CD8-positive, alpha-beta memory T cell (primary cell): ENCODE measurements around the gene LRRC26. TPM values are rescaled to one million over a fixed set of nuclear protein-coding genes. Genes with fewer than 3 reads are reported as not detected.

ENCODE experiments used
- CTCF ChIA-PET: fragments of 350-600 bp; sonication (Branson Sonifier 250); formaldehyde crosslinking; loops from one replicate; lab custom pipeline; 2021; ENCODE audit warnings: antibody characterized with exemption; lab: Charles Lee
- POLR2A ChIA-PET: fragments of 350-600 bp; sonication (Branson Sonifier 250); formaldehyde crosslinking; loops from one replicate; lab custom pipeline; 2021; ENCODE audit warnings: antibody characterized with exemption; lab: Charles Lee
- DNase-seq, 5 donors: peaks; one replicate each; pipeline versions ENCODE4 v3.0.0 to v3.0.0-alpha.2; 2020 to 2022; ENCODE audit warnings: mixed read lengths in 1 of 5
- H3K27ac ChIP-seq: one replicate; pipeline ENCODE4 v1.7.0; 2013; ENCODE audit warnings: low read depth, mild to moderate bottlenecking, low read length, moderate library complexity
- H3K27me3 ChIP-seq: 2 replicates; pipeline ENCODE4 v1.7.0; 2013; ENCODE audit warnings: low read length, mild to moderate bottlenecking; ENCODE audit not compliant: insufficient read depth, poor library complexity, severe bottlenecking
- H3K36me3 ChIP-seq: 2 replicates; pipeline ENCODE4 v1.7.0; 2013; ENCODE audit warnings: mild to moderate bottlenecking, low read length, moderate library complexity; ENCODE audit not compliant: insufficient read depth
- H3K4me1 ChIP-seq: 2 replicates; pipeline ENCODE4 v1.7.0; 2013; ENCODE audit warnings: mild to moderate bottlenecking, low read length, moderate library complexity; ENCODE audit not compliant: insufficient read depth
- H3K4me3 ChIP-seq: 2 replicates; pipeline ENCODE4 v1.7.0; 2013; ENCODE audit warnings: mild to moderate bottlenecking, low read length
- H3K9me3 ChIP-seq: 2 replicates; pipeline ENCODE4 v1.7.0; 2013; ENCODE audit warnings: mild to moderate bottlenecking, low read length
- H3K27ac Mint-ChIP-seq, 8 donors: one replicate each; pipeline ENCODE4 v1.8.0; 2020 to 2021; ENCODE audit warnings: mixed read lengths in 8 of 8, mild to moderate bottlenecking in 6 of 8, inconsistent platforms in 3 of 8, moderate library complexity in 3 of 8
- H3K27me3 Mint-ChIP-seq, 2 donors: one replicate each; pipeline ENCODE4 v1.8.0; 2020 to 2021; ENCODE audit warnings: mixed read lengths in 2 of 2, mild to moderate bottlenecking in 1 of 2, moderate library complexity in 1 of 2
- H3K36me3 Mint-ChIP-seq, 3 donors: one replicate each; pipeline ENCODE4 v1.8.0; 2020 to 2021; ENCODE audit warnings: mixed read lengths in 3 of 3, inconsistent platforms in 1 of 3, mild to moderate bottlenecking in 1 of 3
- H3K4me1 Mint-ChIP-seq, 3 donors: one replicate each; pipeline ENCODE4 v1.8.0; 2020 to 2021; ENCODE audit warnings: mixed read lengths in 3 of 3, inconsistent platforms in 1 of 3, mild to moderate bottlenecking in 1 of 3
- H3K4me3 Mint-ChIP-seq, 7 donors: one replicate each; pipeline ENCODE4 v1.8.0; 2020 to 2021; ENCODE audit warnings: mixed read lengths in 7 of 7, mild to moderate bottlenecking in 6 of 7, moderate library complexity in 4 of 7, inconsistent platforms in 2 of 7
- H3K9me3 Mint-ChIP-seq, 5 donors: one replicate each; pipeline ENCODE4 v1.8.0; 2020 to 2022; ENCODE audit warnings: mixed read lengths in 5 of 5, mild to moderate bottlenecking in 3 of 5, moderate library complexity in 2 of 5, inconsistent platforms in 1 of 5
- polyA plus RNA-seq: library from polyadenylated mRNA; unstranded; fragments of 300-500 nt; fragmentation: Illumina TruSeq; gene quantifications from one replicate; pipeline ENCODE4 v1.2.3, GENCODE V29; 2021
- total RNA-seq, 2 experiments: library from RNA; stranded (reverse); gene quantifications; one replicate each; pipeline ENCODE4 v1.2.3, GENCODE V29; 2021

Gene LRRC26
- total and polyA plus RNA-seq, 3 experiments from 2014 or later, result not detected

DNA sequence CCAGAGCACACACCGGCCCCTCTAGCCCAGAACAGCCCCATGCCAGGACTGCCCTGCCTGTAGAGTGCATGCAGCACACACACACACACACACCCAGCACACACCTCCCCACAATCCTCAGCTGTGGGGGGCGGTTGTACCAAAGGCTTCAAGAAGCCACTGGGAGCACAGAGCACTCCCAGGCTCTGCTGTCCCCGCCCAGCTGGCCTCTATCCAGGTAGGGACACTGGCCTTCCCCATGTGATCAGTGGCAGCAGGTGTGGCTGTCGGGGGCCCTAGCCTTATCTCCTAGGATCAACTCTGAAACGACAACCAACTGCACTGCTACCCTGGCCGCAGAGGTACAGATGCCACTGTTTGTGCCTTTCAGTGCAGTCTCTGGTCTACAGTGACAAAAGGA is 16.5 kb upstream of the LRRC26 start:
- Mint-ChIP-seq H3K36me3 (peaks cover 0 to 76% (median 8%) of the 10 kb centered on the region in 3 donors), H3K4me1 (peaks cover 28 to 56% (median 30%) of the 10 kb centered on the region in 3 donors), H3K27me3 (no peaks in the 10 kb centered on the region), H3K9me3 (no peaks in the 10 kb centered on the region), H3K27ac (peak overlapping the region in 4 of 8 donors; percentile 50 to 85 (median 76)), H3K4me3 (peak overlapping the region; percentile 61 to 98 (median 92))
- ChIA-PET CTCF (no interaction called here), POLR2A (no interaction called here)
- no peaks in the 10 kb centered on the region for H3K27me3 ChIP-seq
- no peaks in the 10 kb centered on the region for H3K9me3 ChIP-seq
- no peak overlapping the region for H3K27ac ChIP-seq
- no peak overlapping the region for H3K4me3 ChIP-seq
- H3K4me1 ChIP-seq, result peaks cover 33% of the 10 kb centered on the region
- no peak for DNase-seq
- H3K36me3 ChIP-seq, result peaks cover 12% of the 10 kb centered on the region

DNA sequence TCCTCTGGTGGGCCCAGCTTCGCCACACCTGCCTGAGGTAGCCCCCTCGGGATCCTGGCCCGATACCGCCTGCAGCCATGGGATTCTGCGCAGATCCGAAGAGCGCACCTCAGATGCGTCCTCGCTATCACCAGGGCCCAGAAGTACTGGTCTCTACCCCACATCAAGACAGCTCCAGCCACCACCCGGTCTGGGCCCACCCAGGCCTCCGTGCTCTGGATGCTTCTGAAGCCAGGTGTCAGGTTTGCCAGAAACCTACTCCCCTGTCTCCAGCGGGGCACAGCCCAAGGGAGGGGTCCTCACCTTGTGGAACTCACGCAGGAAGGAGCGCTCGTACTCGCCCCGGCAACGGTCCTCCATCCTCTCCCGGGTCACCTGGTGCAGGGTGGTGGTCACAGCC is 16.1 kb upstream of the LRRC26 start:
- Histone ChIP-seq H3K36me3 (peaks cover 12% of the 10 kb centered on the region), H3K4me1 (peaks cover 33% of the 10 kb centered on the region), H3K4me3 (no peak overlapping the region), H3K27ac (no peak overlapping the region), H3K27me3 (no peaks in the 10 kb centered on the region), H3K9me3 (no peaks in the 10 kb centered on the region)
- Mint-ChIP-seq H3K27me3 (no peaks in the 10 kb centered on the region), H3K27ac (no peak overlapping the region), H3K4me3 (peak overlapping the region in 4 of 7 donors; percentile 13 to 89 (median 67)), H3K4me1 (peaks cover 28 to 53% (median 30%) of the 10 kb centered on the region in 3 donors), H3K36me3 (peaks cover 0 to 78% (median 8%) of the 10 kb centered on the region in 3 donors), H3K9me3 (no peaks in the 10 kb centered on the region)
- CTCF ChIA-PET, result no interaction called here
- no peak for DNase-seq
- POLR2A ChIA-PET, result no interaction called here

DNA sequence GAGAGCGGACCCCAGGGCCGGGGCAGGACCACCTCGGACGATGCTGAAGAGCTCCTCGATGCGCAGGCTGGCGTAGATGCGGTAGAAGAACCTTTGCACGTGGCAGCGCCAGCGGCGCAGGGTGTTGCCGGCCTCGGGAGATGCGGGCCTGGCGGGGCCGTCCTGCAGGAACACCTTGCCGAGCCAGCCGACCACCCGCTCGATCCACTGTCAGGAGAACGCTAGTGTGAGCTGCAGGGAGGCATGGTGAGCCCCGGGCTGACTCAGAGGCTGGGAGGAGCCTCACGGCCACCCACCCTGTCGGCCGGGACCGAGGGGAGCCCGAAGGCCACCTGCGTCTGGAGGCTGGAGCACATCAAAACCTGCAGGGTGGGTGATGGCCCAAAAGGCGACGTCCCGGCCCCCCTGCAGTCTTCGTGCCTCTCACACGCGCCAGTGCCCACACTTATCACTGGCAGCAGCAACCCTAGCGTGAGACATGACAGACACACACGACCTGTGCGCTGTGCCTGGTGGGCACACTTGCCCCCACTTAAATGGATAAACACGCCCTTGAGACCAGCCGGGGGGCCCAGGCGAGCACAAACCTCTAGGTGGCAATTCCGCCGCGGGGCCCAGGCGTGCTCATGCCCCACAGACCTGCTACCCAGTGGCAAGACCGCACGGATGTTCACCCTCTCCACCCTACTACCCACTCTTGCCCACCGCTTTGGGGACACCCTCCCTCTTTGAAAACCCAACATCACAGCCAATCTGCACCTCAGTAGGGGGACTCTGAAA is 15.2 kb upstream of the LRRC26 start:
- DNase-seq, result no peak
- Histone ChIP-seq H3K36me3 (peaks cover 8% of the 10 kb centered on the region), H3K9me3 (no peaks in the 10 kb centered on the region), H3K27me3 (no peaks in the 10 kb centered on the region), H3K27ac (no peak overlapping the region), H3K4me1 (peaks cover 32% of the 10 kb centered on the region), H3K4me3 (no peak overlapping the region)
- ChIA-PET CTCF (no interaction called here), POLR2A (no interaction called here)
- Mint-ChIP-seq H3K9me3 (no peaks in the 10 kb centered on the region), H3K27me3 (no peaks in the 10 kb centered on the region), H3K4me3 (peak overlapping the region in 1 of 7 donors; percentile 13), H3K36me3 (peaks cover 0 to 77% (median 8%) of the 10 kb centered on the region in 3 donors), H3K4me1 (peaks cover 28 to 48% (median 29%) of the 10 kb centered on the region in 3 donors), H3K27ac (peak overlapping the region in 1 of 8 donors; percentile 57)

DNA sequence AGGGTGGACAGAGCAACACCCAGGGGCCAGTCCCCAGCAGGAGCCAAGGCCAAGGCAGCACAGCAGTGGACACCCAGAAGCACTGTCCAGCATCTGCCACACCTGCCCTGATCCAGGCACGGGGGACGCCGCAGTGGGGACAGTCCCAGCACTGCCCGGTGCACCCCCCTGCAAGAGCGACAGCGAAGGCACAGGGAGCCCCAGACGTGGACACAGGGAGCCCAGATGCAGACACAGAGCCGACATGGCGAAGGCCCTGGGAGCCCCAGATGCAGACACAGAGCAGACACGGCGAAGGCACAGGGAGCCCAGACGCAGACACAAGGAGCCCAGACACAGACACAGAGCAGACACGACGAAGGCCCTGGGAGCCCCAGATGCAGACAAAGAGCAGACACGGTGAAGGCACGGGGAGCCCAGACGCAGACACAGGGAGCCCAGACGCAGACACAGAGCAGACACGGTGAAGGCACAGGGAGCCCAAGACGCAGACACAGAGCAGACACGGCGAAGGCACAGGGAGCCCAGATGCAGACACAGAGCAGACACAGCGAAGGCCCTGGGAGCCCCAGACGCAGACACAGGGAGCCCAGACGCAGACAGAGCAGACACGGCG is 14.2 kb upstream of the LRRC26 start:
- POLR2A ChIA-PET, result no interaction called here
- H3K36me3 ChIP-seq, result peaks cover 8% of the 10 kb centered on the region

DNA sequence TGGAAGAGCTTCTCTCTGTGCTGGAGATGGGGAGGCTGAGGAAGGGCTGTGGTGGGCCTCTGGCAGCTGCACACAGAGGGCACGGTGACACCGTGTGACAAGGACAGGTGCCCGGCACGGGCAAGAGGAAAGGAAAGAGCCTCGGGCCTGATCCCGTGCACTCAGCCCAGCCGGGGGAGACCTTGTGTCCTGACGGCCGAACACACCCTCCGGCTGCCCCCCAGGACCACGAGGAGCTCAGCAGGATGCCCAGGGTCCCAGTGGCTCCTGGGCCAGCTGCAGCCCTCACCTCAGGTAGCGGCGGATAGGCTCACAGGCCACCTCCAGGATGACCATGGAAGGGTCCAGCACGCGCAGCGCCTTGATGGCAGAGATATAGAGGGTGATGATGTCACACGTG is 13.0 kb upstream of the LRRC26 start:
- Histone ChIP-seq H3K4me3 (no peak overlapping the region), H3K9me3 (no peaks in the 10 kb centered on the region), H3K27me3 (no peaks in the 10 kb centered on the region), H3K27ac (no peak overlapping the region), H3K4me1 (peaks cover 20% of the 10 kb centered on the region), H3K36me3 (peaks cover 8% of the 10 kb centered on the region)
- Mint-ChIP-seq H3K4me1 (peaks cover 18 to 32% (median 20%) of the 10 kb centered on the region in 3 donors), H3K4me3 (no peak overlapping the region), H3K27me3 (no peaks in the 10 kb centered on the region), H3K27ac (peak overlapping the region in 1 of 8 donors; percentile 48), H3K36me3 (peaks cover 0 to 79% (median 8%) of the 10 kb centered on the region in 3 donors), H3K9me3 (no peaks in the 10 kb centered on the region)
- ChIA-PET POLR2A (interaction anchor here (1.1 kb wide), 1 partner anchor 17 kb away, joined by 3 read pairs; no protein-coding TSS in a partner anchor), CTCF (no interaction called here)
- no peak for DNase-seq

More for the DNA sequence above, 14.2 kb upstream of the LRRC26 start:
- Histone ChIP-seq H3K27me3 (no peaks in the 10 kb centered on the region), H3K9me3 (no peaks in the 10 kb centered on the region), H3K27ac (no peak overlapping the region), H3K4me3 (no peak overlapping the region), H3K4me1 (peaks cover 22% of the 10 kb centered on the region)
- peak overlapping the region in 1 of 8 donors; percentile 47 for H3K27ac Mint-ChIP-seq
- peaks cover 0 to 80% (median 8%) of the 10 kb centered on the region in 3 donors for H3K36me3 Mint-ChIP-seq
- H3K9me3 Mint-ChIP-seq, result no peaks in the 10 kb centered on the region
- no peak for DNase-seq
- no peaks in the 10 kb centered on the region for H3K27me3 Mint-ChIP-seq
- CTCF ChIA-PET, result no interaction called here
- peaks cover 21 to 41% (median 24%) of the 10 kb centered on the region in 3 donors for H3K4me1 Mint-ChIP-seq
- peak overlapping the region in 2 of 7 donors; percentile 36 to 78 for H3K4me3 Mint-ChIP-seq

DNA sequence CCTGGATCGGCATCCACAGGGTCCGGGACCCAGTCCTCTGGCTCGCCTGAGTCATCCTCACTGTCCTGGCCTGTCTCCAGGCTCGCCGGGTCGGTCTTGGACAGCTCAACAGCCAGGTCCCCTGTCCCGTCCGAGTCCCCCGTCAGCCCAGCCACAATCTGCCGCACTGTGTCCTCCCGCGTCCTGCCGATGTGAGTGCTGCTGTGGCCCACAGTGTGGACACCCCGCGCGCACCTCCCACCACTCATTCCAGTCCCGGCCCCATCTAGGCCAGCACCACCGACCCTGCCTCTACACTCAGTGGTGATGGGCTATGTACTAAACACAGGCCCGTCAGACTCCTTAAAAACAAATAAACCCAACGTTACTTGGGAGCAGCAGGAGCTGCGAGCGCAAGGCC is 11.8 kb upstream of the LRRC26 start:
- H3K4me1 ChIP-seq, result peaks cover 9% of the 10 kb centered on the region
- no peaks in the 10 kb centered on the region for H3K9me3 ChIP-seq
- ChIA-PET CTCF (no interaction called here), POLR2A (no interaction called here)
- Mint-ChIP-seq H3K9me3 (no peaks in the 10 kb centered on the region), H3K4me3 (peak overlapping the region in 1 of 7 donors; percentile 35), H3K27ac (no peak overlapping the region), H3K36me3 (peaks cover 0 to 80% (median 6%) of the 10 kb centered on the region in 3 donors), H3K27me3 (no peaks in the 10 kb centered on the region), H3K4me1 (peaks cover 7 to 21% (median 9%) of the 10 kb centered on the region in 3 donors)
- peaks cover 8% of the 10 kb centered on the region for H3K36me3 ChIP-seq
- DNase-seq, result no peak
- H3K4me3 ChIP-seq, result no peak overlapping the region
- no peak overlapping the region for H3K27ac ChIP-seq
- H3K27me3 ChIP-seq, result no peaks in the 10 kb centered on the region

DNA sequence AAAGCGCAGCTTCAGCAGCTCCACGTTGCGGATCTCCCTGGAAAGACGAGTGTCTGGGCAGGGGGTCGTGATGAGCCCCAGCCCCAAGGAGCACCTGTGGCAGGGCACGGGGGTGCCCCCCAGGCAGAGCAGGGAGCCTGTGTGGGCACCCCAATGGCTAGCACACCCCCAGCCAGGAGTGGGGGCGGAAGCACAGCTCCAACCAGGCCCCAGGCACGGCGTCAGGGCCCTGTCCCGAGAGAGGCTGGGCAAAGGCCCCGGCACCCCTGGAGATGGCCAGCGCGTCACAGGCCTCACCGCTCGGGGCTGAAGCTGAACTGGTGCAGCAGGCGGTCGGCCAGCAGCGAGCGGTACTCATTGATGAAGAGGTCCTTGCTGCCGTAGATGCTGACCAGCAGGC is 10.6 kb upstream of the LRRC26 start:
- no peaks in the 10 kb centered on the region for H3K27me3 ChIP-seq
- no peaks in the 10 kb centered on the region for H3K9me3 Mint-ChIP-seq
- H3K4me3 ChIP-seq, result no peak overlapping the region
- peaks cover 0 to 72% (median 6%) of the 10 kb centered on the region in 3 donors for H3K36me3 Mint-ChIP-seq
- no peak for DNase-seq
- peaks cover 8% of the 10 kb centered on the region for H3K36me3 ChIP-seq
- H3K27ac Mint-ChIP-seq, result no peak overlapping the region
- H3K27me3 Mint-ChIP-seq, result no peaks in the 10 kb centered on the region
- H3K4me3 Mint-ChIP-seq, result no peak overlapping the region
- CTCF ChIA-PET, result interaction anchor here (0.5 kb wide), 1 partner anchor 53 kb away, joined by 3 read pairs; no protein-coding TSS in a partner anchor
- H3K4me1 ChIP-seq, result no peaks in the 10 kb centered on the region
- POLR2A ChIA-PET, result interaction anchor here (1.2 kb wide), 1 partner anchor 8 kb away, joined by 4 read pairs; no protein-coding TSS in a partner anchor
- H3K27ac ChIP-seq, result no peak overlapping the region
- H3K9me3 ChIP-seq, result no peaks in the 10 kb centered on the region
- H3K4me1 Mint-ChIP-seq, result peaks cover 4 to 17% (median 5%) of the 10 kb centered on the region in 3 donors

DNA sequence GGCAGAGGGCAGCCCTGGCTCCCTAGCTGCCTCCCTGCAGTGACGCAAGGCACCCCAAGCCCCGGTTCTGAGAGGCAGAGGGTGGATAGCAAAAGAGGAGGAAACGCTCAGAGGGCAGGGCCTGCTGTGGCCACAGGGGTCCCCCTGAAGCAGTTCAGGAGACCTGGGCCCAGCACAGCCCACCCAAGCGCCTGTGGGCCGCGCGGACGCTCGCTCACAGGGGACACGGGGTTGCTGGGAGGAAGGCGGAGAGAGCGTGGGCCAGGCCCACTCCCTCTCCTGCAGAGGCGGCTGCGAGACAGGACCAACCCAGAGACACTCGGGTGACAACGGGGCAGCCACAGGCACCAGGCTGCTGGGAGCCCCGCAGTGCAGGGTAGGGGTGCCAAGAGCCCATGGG is 9.9 kb upstream of the LRRC26 start:
- H3K27me3 ChIP-seq, result no peaks in the 10 kb centered on the region
- H3K9me3 Mint-ChIP-seq, result no peaks in the 10 kb centered on the region
- H3K9me3 ChIP-seq, result no peaks in the 10 kb centered on the region
- no peak overlapping the region for H3K4me3 ChIP-seq
- no peak overlapping the region for H3K27ac ChIP-seq
- peaks cover 0 to 67% (median 6%) of the 10 kb centered on the region in 3 donors for H3K36me3 Mint-ChIP-seq
- H3K36me3 ChIP-seq, result peaks cover 8% of the 10 kb centered on the region
- no peak overlapping the region for H3K27ac Mint-ChIP-seq
- no peaks in the 10 kb centered on the region for H3K4me1 ChIP-seq
- ChIA-PET POLR2A (interaction anchor here (1.2 kb wide), 1 partner anchor 9 kb away, joined by 4 read pairs; no protein-coding TSS in a partner anchor), CTCF (interaction anchor here (0.9 to 1.5 kb wide), 2 partner anchors 9 to 47 kb away, joined by 3 read pairs; partner anchors contain the start of gene RNF224)
- no peak for DNase-seq
- no peak overlapping the region for H3K4me3 Mint-ChIP-seq
- peaks cover 4 to 13% (median 5%) of the 10 kb centered on the region in 3 donors for H3K4me1 Mint-ChIP-seq
- no peaks in the 10 kb centered on the region for H3K27me3 Mint-ChIP-seq
